Motor neuron (in vitro differentiated cells): ENCODE measurements around the gene SDK1. TPM values are rescaled to one million over a fixed set of nuclear protein-coding genes. Genes with fewer than 3 reads are reported as not detected.
"Not testable (repeated sequence)": the region's sequence is repeated elsewhere in the genome, so short reads cannot be mapped to it uniquely, and the experiment has no call there.

Experiments
- ATAC-seq, 8 experiments: fragments of 200-7000 bp; cut with Tn5 transposase; replicated peaks in 6 of 8; 2 replicates each; pipeline ENCODE4 v1.8.0; 2021; ENCODE audit warnings: mild to moderate bottlenecking in 8 of 8, moderate library complexity in 8 of 8
- H3K27ac ChIP-seq, 2 donors: fragments of 250-450 bp; sonication (Bioruptor Pico); 2 replicates each; pipeline ENCODE4 v1.9.0; 2021; ENCODE audit warnings: antibody characterized with exemption in 2 of 2, mild to moderate bottlenecking in 2 of 2, moderate library complexity in 1 of 2
- H3K4me1 ChIP-seq, 2 donors: fragments of 250-450 bp; sonication (Bioruptor Pico); replicated peaks in 1 of 2; 2 replicates each; pipeline ENCODE4 v1.6.1; 2021; ENCODE audit warnings: antibody characterized with exemption in 2 of 2, mild to moderate bottlenecking in 2 of 2, moderate library complexity in 1 of 2
- H3K4me3 ChIP-seq, 5 donors: fragments of 250-450 bp; sonication (Bioruptor Pico); 2 replicates each; pipeline ENCODE4 v1.9.0; 2021; ENCODE audit warnings: antibody characterized with exemption in 5 of 5, mild to moderate bottlenecking in 5 of 5, moderate library complexity in 4 of 5
- WGBS, 10 experiments: fragments of 450-650 bp; shearing (Covaris generic); methylation state at CpG; one replicate each; pipeline ENCODE4 v1.0.0; 2022; 5-methylcytosine and 5-hydroxymethylcytosine counted together
- in situ Hi-C, 9 experiments: fragments of 400-800 bp; cut with MboI; loops; one replicate each; pipeline ENCODE4 v1.15.0; 2021; ENCODE audit warnings: low sequenced_read_pairs in 9 of 9, low pct_unique_long_range_greater_than_20kb in 2 of 9; ENCODE audit not compliant: unreplicated experiment in 9 of 9
- total RNA-seq, 8 experiments: library from RNA; unstranded; fragments of 300-600 nt; gene quantifications; 2 replicates each; pipeline versions ENCODE4 v1.2.3 to v1.2.4, GENCODE V29; 2022

The SDK1 gene
- total RNA-seq, 8 experiments from 2014 or later, result 0.66 to 30.6 (median 8.0) TPM

DNA sequence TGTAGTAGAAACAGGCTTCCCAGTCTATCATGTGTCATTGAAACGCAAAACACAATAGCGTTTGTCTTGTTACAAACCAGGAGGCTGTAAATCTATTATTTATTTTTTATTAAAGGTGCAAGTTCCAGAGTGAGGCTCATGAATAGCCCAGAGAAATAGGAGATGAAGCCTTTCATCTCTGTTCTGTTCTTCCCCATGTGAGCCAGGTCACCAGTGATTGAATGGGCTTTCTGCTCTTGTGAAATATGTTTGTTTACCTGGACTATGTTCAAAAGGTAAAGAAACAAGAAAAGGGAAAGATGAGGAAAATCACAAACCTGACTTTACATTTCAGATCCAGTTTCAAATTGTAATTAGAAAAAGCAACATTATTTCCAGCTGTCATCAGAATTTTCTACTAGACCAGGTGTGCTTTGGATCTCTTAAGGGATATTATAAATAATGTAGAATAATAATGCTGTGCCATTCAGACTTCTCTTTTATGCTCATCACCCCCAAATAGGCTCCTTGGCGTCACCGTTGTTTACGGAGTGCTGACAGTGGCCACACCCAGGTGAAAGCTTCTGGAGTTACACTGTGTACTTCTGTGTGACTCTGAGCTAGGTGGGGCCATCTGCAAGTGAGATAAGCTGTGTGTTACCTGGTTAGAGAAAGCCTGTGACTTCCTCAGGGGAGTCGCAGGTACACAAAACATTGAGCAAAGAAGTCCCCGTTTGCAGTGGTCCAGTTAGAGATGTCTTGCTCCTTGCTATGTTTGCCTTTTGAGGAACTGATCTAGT lies 274.9 kb downstream of the SDK1 start:
- Histone ChIP-seq H3K27ac (no peak overlapping the region), H3K4me3 (no peak overlapping the region), H3K4me1 (no peaks in the 10 kb centered on the region)
- 33 to 100% (median 87%) methylated on average over 1 to 7 of the region's 7 CpGs for WGBS, 10 experiments
- ATAC-seq, result no peak
- in situ Hi-C loops, result no loop called here

DNA sequence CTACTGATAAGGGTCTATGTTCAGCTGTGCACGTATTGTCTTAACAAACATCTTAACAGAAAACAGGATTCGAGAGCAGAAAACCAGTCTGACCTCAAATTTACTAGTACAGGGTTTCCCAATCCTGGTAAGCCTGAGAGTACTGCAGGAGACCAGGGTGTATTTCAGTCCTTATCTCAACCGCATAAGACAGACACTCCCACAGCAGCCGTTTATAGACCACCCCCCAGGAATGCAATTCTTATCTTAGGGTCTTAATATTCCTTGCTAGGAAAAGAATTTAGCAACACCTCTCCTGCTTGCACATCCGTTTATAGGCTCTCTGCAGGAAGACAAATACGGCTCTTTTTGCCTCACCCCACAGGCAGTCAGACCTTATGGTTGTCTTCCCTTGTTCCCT lies 277.3 kb downstream of the SDK1 start:
- in situ Hi-C loops, result no loop called here
- WGBS, 10 experiments, result 44 to 100% (median 76%) methylated on average over 2 to 6 of the region's 6 CpGs; no CpG with 5 or more reads in 2 of the 10 experiments
- no peak overlapping the region for H3K4me3 ChIP-seq

DNA sequence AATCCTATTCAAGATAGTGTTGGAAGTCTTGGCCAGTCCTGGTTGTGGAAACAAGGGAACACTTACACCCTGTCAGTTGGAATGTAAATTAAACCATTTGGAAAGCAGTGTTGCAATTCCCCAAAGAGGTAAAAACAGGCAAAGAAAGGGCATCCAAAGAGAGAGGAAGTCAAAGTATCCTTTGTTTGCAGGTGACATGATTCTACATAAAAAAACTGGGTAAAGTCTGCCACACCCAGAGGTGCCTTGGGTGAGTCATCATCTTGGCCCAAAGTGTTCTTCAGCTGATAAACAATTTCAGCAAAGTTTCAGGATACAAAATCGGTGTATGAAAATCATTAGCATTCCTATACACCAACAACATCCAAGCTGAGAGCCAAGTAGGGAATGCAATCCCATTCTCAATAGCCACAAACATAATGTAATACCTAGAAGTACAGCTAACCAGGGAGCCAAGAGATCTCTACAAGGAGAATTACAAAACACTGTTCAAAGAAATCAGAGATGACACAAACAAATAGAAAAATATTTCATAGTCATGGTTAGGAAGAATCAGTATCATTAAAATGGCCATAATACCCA lies 278.7 kb downstream of the SDK1 start:
- Histone ChIP-seq H3K4me1 (no peaks in the 10 kb centered on the region), H3K27ac (no peak overlapping the region), H3K4me3 (no peak overlapping the region)
- in situ Hi-C loops, result no loop called here
- 0 to 100% (median 71%) methylated on average over 1 of the region's 1 CpG; no CpG with 5 or more reads in 1 of the 10 experiments for WGBS, 10 experiments
- ATAC-seq, result no peak

More for the DNA sequence above, 277.3 kb downstream of the SDK1 start:
- H3K4me1 ChIP-seq, result no peaks in the 10 kb centered on the region
- ATAC-seq, result no peak
- no peak overlapping the region for H3K27ac ChIP-seq

DNA sequence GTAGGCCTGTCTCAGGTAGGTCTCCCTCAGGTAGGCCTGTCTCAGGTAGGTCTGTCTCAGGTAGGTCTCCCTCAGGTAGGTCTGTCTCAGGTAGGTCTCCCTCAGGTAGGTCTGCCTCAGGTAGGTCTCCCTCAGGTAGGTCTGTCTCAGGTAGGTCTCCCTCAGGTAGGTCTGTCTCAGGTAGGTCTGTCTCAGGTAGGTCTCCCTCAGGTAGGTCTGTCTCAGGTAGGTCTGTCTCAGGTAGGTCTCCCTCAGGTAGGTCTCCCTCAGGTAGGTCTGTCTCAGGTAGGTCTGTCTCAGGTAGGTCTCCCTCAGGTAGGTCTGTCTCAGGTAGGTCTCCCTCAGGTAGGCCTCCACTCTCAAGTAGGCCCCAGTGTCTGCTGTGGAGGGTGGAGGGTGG lies 281.1 kb downstream of the SDK1 start:
- in situ Hi-C loops, H3K27ac ChIP-seq, ATAC-seq, H3K4me1 ChIP-seq, H3K4me3 ChIP-seq: not testable (repeated sequence)

DNA sequence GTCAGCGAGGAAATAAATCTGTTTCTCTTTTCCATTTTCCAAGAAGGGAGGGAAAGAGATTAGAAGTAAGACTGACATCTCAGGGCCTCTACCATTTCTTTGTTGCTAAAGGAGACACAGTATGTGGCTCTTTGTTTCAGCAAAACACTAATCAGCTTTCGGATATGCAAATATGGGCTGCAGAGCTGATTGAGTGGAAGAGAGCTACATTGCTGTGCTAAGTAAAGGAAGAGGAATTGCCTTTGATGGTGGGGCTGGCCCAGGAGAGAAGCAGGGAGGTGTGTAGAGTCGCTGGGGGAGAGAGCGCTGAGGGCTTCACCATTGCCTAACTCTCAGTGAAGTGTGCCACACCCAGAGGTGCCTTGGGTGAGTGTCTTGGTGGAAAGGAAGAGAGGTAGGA lies 284.8 kb downstream of the SDK1 start:
- 0 to 100% (median 13%) methylated on average over 1 to 4 of the region's 4 CpGs; no CpG with 5 or more reads in 3 of the 10 experiments for WGBS, 10 experiments
- H3K27ac ChIP-seq, result no peak overlapping the region
- in situ Hi-C loops, result no loop called here
- no peak for ATAC-seq
- H3K4me3 ChIP-seq, result no peak overlapping the region
- H3K4me1 ChIP-seq, result no peaks in the 10 kb centered on the region

DNA sequence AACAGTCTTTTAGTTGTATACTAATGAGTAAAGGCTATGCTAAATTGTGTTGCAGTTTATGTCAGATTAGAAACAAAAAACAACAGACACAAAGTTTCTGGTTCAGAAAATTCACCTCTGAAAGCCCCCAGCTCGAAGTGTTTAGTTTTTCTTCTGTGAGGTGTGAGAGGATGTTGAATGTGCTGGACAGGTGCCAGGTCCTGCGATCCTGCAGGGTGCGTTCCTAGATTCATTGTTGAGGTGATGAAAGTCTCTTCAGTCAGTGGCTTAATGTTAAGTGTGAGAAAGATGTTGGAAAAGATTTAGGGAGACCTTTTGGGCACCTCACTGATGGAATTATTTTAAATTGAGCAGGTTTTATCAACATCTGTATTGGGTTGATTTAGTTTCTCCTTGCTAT lies 287.3 kb downstream of the SDK1 start:
- H3K4me3 ChIP-seq, result no peak overlapping the region
- 20 to 88% (median 63%) methylated on average over 1 to 3 of the region's 3 CpGs; no CpG with 5 or more reads in 2 of the 10 experiments for WGBS, 10 experiments
- peaks cover 0 to 17% of the 10 kb centered on the region in 2 donors for H3K4me1 ChIP-seq
- no peak for ATAC-seq
- in situ Hi-C loops, result no loop called here
- H3K27ac ChIP-seq, result no peak overlapping the region

DNA sequence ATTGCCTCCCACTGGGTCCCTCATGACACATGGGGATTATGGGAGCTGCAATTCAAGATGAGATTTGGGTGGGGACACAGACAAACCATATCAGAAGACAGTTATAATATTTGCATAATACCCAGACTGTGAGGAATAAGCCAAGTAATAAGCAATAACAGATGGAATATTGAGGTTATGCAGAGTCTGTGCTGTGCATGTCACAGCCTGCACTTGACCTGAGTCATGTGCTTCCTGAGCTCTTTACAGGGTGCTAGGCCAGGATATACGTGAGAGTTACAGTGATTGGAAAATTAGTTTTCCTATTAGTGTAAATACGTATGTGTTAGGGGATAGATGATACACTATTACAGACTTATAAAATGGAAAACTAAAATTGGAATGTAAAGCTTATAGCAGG lies 288.7 kb downstream of the SDK1 start:
- 0 to 100% (median 86%) methylated on average over 1 to 2 of the region's 2 CpGs; no CpG with 5 or more reads in 2 of the 10 experiments for WGBS, 10 experiments
- Histone ChIP-seq H3K4me1 (peaks cover 0 to 17% of the 10 kb centered on the region in 2 donors), H3K4me3 (no peak overlapping the region), H3K27ac (no peak overlapping the region)
- peak in 3 of 8 experiments; percentile 29 to 86 (median 53) for ATAC-seq
- in situ Hi-C loops, result no loop called here

DNA sequence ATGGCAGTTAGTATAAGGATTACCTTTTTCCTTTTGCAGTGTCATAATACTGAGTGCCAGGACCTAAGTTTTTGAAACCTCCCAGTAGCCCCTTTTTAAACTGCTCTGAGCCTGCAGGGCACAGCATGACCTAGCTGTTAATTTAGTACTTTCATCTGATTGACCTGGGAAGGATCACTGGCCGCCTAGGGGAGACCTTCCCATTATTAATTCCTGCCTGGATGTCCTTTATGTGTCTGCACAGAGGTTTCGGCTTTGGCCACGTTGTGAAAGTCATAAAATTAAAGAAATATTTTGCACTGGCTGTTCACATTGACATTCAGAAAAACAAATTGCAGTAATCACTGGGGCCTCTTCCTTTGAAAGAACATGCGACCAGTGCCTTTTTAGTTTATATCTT lies 290.2 kb downstream of the SDK1 start:
- in situ Hi-C loops, result no loop called here
- H3K4me1 ChIP-seq, result peaks cover 0 to 17% of the 10 kb centered on the region in 2 donors
- no peak overlapping the region for H3K27ac ChIP-seq
- no peak overlapping the region for H3K4me3 ChIP-seq
- WGBS, 10 experiments, result 0 to 91% (median 74%) methylated on average over 1 to 4 of the region's 4 CpGs; no CpG with 5 or more reads in 2 of the 10 experiments
- peak in 1 of 8 experiments; percentile 60 for ATAC-seq

DNA sequence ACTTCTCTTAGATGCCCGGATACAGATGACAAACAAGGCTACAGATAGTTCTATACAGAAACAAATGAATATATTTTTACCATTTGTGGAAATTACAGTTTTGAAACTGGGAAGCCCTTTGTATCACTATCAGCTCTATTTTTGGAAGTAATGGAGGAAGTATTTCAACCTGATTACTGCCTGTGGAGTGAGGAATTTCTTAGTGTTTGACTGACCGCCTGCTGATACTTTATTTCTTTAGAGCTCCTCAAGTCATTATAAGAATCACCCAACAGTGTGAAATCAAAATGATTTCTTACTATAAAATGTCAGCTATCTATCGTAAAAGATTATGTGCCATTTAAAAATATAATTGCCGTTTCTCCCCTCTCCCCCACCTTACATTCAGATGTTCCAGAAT lies 290.9 kb downstream of the SDK1 start:
- H3K4me3 ChIP-seq, result no peak overlapping the region

DNA sequence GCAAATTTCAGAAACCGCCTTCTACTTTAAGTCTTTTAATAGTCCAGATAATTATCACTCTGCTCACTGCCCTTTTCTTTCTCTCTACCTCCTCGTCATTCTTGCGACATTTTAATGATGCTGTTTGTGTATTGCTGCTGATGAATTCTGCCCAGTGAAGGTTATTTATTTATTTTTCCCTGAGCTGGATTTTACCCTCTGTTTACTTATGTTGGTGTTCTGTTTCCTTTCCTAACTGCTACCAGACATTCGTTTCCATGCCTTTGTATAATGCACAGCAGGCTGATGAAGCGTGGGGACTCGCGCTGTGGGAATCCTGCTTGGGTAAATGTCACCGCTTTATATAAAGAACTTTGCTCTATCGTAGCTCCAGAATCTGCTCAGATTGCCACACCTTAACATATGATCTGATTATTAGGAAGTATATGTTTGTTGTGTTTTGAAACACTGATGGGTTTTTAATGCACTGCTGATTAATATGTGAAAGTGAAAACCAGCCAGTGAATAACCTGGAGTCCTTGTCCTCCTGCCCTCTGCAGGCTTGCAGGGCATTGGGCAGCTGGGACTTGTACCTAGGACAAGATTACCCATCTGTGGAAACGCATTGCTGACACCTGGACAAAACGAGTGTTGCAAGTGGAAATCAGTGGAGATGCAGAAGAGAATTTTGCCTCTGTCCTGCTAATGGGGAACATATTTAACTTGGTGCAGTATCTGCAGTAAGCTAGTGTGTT lies 291.5 kb downstream of the SDK1 start:
- Histone ChIP-seq H3K4me3 (no peak overlapping the region), H3K27ac (no peak overlapping the region), H3K4me1 (peaks cover 0 to 17% of the 10 kb centered on the region in 2 donors)
- 4 to 73% (median 54%) methylated on average over 3 to 9 of the region's 11 CpGs; no CpG with 5 or more reads in 1 of the 10 experiments for WGBS, 10 experiments
- in situ Hi-C loops, result no loop called here
- ATAC-seq, result peak in 5 of 8 experiments; percentile 35 to 93 (median 53)

More for the DNA sequence above, 290.9 kb downstream of the SDK1 start:
- ATAC-seq, result no peak
- H3K4me1 ChIP-seq, result peaks cover 0 to 17% of the 10 kb centered on the region in 2 donors
- 30 to 100% (median 85%) methylated on average over 1 to 4 of the region's 4 CpGs; no CpG with 5 or more reads in 2 of the 10 experiments for WGBS, 10 experiments
- in situ Hi-C loops, result no loop called here
- H3K27ac ChIP-seq, result no peak overlapping the region

DNA sequence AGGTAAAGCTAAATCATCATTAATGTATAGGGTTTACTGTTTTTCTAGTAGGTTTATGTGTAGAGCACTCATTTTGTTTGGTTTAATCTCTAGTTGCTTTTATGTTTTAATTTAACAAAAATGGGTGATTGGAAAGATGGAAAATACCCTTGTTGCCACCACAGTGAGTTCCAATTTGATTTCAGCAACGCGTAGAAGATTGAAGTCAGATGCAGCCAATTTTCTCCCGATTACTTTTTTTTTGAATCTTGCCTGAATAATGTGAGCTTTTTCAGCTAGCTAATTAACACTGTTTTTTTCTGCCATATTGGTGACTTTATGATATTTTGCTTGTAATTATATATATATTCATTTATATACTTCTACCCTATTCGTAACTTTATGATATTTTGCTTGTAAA lies 293.8 kb downstream of the SDK1 start:
- 16 to 99% (median 80%) methylated on average over 1 to 4 of the region's 4 CpGs; no CpG with 5 or more reads in 1 of the 10 experiments for WGBS, 10 experiments
- H3K4me1 ChIP-seq, result peaks cover 0 to 17% of the 10 kb centered on the region in 2 donors
- no peak overlapping the region for H3K27ac ChIP-seq
- ATAC-seq, result no peak
- H3K4me3 ChIP-seq, result no peak overlapping the region
- in situ Hi-C loops, result no loop called here

DNA sequence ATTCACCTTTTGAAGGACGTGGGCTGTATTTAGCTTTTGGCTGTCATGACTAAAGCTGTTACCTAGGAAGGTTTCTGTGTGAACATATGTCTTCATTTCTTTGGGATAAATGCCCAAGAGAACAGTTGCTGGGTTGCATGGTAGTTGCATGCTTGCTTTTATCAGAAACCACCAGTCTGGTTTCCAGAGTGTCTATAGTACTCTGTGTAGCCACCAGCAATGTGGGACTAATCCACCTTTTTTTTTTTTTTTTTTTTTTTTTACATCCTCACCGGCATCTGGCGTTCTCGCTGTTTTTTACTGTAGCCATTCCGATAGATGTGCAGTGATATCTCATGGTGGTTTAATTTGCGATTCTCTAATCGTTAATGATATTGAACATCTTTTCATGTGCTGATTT lies 297.8 kb downstream of the SDK1 start:
- no peaks in the 10 kb centered on the region for H3K4me1 ChIP-seq
- ATAC-seq, result peak in 1 of 8 experiments; percentile 94
- WGBS, 10 experiments, result 0 to 100% (median 81%) methylated on average over 1 to 7 of the region's 7 CpGs
- H3K27ac ChIP-seq, result no peak overlapping the region
- in situ Hi-C loops, result no loop called here
- no peak overlapping the region for H3K4me3 ChIP-seq

DNA sequence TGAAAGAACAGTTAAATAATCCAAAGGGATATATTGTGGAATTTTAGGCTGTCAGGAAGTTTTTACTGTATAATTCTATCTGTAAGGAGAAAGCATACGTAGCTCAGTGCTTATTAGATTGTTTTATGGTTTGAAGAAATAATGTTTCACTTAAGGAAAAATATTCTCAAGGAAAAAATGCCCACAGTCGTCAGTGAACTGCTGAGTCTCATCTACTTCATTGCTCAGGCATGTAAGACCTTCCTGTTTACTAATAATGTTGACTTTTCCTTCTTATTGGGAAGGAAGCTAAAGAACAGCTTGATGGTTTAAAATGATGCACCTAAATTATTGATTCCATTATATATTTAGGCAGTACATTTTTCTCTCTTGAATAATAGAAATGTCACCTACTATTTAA lies 304.2 kb downstream of the SDK1 start:
- WGBS, 10 experiments, result 0 to 95% (median 45%) methylated on average over 1 to 2 of the region's 2 CpGs; no CpG with 5 or more reads in 2 of the 10 experiments
- no peak for ATAC-seq
- Histone ChIP-seq H3K4me3 (no peak overlapping the region), H3K4me1 (no peaks in the 10 kb centered on the region), H3K27ac (no peak overlapping the region)
- in situ Hi-C loops, result no loop called here
